ENCODE results near the gene ZC3H8. TPM values are rescaled to one million over a fixed set of nuclear protein-coding genes. Genes with fewer than 3 reads are reported as not detected.

Gene ZC3H8
- total RNA-seq (ENCODE audit: low replicate concordance) = 17.4 and 45.1 TPM in 2 replicates

DNA sequence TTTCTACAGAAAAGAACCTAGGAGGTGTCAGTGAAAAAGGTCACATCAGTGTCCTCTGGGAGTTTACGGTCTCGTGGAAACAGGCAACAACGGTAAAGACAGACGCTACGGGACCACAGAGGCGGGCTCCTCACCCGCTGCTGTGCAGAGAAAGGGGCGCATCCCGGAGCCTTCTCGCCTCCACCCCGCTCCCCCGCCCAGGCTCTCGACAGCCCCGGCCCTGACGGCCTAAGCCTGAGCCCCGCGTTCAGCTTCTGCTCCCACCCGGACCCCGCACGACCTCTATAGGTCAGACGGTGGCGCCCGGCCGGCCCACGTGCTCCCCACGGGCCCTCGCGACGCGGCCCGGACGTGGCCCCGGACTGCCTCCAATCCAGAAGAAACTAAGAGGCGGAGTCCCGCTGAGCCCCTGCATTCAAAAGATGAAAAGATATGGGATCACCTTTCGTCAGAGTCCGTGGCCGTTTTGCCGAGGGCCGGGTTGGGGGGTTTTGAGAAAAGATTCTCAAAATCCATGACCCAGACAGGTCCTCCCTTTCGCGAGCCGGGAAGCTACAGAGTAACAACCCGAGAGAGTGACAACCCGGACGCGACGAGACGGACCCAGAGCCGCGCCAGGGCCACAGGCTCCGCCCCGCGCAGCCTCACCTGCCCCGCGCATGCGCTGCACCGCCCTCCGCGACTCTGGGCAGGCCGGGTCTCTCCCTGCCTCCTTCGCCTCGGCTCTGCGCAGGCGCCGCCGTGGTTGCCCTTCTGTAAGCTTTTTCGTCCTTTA, at the start of gene ZC3H8:
Gene ZC3H8 (minus strand): TSS at position 577 of the 775 bp plus-strand sequence. CDS start 61 bp downstream, at position 516.
- TF ChIP-seq, protein P1, sequence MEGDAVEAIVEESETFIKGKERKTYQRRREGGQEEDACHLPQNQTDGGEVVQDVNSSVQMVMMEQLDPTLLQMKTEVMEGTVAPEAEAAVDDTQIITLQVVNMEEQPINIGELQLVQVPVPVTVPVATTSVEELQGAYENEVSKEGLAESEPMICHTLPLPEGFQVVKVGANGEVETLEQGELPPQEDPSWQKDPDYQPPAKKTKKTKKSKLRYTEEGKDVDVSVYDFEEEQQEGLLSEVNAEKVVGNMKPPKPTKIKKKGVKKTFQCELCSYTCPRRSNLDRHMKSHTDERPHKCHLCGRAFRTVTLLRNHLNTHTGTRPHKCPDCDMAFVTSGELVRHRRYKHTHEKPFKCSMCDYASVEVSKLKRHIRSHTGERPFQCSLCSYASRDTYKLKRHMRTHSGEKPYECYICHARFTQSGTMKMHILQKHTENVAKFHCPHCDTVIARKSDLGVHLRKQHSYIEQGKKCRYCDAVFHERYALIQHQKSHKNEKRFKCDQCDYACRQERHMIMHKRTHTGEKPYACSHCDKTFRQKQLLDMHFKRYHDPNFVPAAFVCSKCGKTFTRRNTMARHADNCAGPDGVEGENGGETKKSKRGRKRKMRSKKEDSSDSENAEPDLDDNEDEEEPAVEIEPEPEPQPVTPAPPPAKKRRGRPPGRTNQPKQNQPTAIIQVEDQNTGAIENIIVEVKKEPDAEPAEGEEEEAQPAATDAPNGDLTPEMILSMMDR (IDR thresholded peaks at IDR 0.05; ENCODE audit: insufficient read depth, low read length) = no peak
- DNase-seq (ENCODE audit: low read depth) = peak; percentile 80
- H3K4me3 ChIP-seq (ENCODE audit: low read depth, low read length) = peak within 1 kb of the TSS; percentile 76

DNA sequence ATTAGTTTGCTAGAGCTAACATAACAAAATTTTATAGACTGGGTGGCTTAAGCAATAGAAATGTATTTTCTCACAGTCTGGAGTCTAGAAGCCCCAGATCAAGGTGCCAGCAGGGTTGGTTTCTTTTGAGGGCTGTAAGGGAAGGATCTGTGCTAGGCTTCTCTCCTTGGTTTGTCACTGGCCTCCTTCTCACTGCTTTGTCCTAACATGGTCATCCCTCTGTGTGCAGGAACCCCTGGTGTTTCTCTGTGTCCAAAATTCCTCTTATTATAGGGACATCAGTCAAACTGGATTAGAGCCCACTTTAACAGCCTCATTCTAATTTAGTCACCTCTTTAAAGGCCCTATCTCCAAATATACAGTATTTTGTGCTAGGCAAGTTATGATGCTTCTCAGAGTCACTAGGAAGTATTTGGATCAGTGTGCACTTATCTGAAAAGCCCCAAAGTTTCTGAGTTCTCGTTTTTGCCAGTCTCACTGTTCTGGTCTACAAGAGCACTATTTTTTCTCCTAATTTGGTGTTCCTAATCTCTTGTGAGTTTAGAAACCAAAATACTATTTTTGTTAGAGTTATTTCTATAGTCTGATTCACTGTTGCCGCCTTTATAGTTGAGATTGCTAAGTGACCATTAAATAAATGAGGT, 49.6 kb upstream of the ZC3H8 start:
- TF ChIP-seq, protein P1 (IDR thresholded peaks at IDR 0.05; ENCODE audit: insufficient read depth, low read length) = no peak
- no peak for DNase-seq (ENCODE audit: low read depth)
- H3K4me3 ChIP-seq (ENCODE audit: low read depth, low read length) = no peak overlapping the region

DNA sequence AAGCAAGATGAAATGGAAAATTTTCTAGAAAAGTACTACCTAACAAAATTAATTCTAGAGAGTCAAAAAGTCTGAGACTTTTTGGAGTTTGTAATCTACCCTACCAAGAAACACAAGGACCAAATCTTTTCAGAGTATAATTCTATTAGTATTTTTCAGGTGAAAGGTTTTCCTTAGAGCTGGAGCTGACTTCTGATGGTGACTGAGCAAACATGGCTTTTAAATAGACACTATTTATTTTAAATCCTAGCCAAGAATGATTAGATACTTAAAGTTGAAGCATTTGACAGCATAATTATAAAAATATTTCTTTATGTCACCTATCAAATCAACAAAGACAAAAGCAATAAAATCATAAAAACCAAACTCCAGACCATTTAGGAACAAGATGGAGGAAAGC, 47.1 kb upstream of the ZC3H8 start:
- peak; percentile 61 for DNase-seq (ENCODE audit: low read depth)
- no peak overlapping the region for H3K4me3 ChIP-seq (ENCODE audit: low read depth, low read length)
- TF ChIP-seq, protein P1 (IDR thresholded peaks at IDR 0.05; ENCODE audit: insufficient read depth, low read length) = no peak

DNA sequence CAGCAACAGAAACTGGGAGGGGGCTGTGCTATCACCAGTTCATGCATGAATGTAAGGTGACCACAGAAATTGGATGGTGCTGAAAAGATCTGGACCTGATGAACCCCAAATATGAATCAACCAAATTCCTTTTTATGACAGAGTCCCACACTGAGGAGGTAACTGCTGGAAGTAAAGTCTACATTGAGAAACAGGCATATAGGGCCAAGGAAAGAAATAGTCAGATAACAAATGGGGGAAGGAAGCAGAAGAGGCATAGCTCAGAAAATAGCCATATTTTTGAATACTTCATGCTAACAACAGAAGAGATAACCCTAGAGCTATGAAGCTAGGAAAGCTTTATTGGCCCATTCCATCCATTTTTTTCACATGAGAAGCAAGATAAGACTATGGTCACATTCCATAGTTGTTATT, 46.3 kb upstream of the ZC3H8 start:
- peak; percentile 99 for DNase-seq (ENCODE audit: low read depth)
- no peak overlapping the region for H3K4me3 ChIP-seq (ENCODE audit: low read depth, low read length)
- TF ChIP-seq, protein P1 (IDR thresholded peaks at IDR 0.05; ENCODE audit: insufficient read depth, low read length) = no peak

DNA sequence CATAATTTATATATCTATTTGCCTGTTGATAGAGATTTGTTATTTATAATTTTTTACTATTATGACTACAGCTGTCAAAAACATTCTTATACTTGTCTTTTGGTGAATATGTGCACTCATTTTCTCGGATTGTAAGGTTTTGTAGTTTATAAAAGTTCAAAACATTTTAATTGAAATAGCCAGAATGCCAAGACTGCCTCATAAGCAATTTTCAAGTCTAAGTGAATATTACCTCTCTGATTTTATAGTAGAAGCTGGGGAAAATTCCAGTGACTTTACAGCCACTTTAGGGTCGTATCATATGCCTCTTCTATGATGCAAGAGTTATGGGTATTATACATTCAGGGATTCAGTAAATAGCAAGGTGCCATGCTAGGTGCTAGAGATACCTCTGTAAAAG, 41.6 kb upstream of the ZC3H8 start:
- H3K4me3 ChIP-seq (ENCODE audit: low read depth, low read length) = no peak overlapping the region
- no peak for DNase-seq (ENCODE audit: low read depth)
- TF ChIP-seq, protein P1 (IDR thresholded peaks at IDR 0.05; ENCODE audit: insufficient read depth, low read length) = no peak

DNA sequence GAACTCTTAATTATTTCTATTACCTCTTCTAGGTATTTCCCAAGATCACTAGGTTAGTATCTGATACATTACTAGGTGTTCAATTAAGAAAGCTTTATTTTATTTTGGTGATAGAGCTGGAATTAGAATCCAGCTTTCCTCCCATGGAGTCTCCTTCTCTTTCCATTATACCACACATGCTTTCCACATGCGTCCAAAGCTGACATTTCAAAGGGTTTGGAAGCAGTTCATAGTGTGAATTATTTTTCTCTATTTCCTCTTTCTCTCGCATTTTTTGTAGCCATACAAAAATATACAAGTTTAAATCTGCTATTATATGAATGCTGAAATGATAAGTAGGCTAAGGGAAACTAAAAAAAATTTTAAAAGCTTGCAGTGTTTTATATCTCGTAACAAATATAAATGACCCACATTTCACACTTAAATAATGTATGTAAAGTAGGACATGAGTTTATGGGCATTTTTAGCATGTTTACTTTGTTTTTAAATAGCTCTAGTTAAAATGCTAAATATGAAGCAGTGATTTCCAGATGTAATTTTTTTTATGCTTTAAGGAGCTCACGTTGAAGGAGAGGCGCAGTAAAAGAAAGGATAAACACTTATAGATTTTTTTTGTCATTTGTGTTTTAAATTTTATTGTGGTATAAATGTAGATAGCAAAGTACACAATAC, 40.7 kb upstream of the ZC3H8 start:
- H3K4me3 ChIP-seq (ENCODE audit: low read depth, low read length) = no peak overlapping the region
- TF ChIP-seq, protein P1 (IDR thresholded peaks at IDR 0.05; ENCODE audit: insufficient read depth, low read length) = no peak
- peak; percentile 54 for DNase-seq (ENCODE audit: low read depth)
